K562 (cell line): ENCODE measurements around the gene KCTD3. TPM values are rescaled to one million over a fixed set of nuclear protein-coding genes. Genes with fewer than 3 reads are reported as not detected.

Source experiments
- AFF4 ChIP-seq: sonication (generic); formaldehyde crosslinking; IDR thresholded peaks from 2 replicates; pipeline ENCODE4 v1.8.0; 2023; ENCODE audit warnings: mild to moderate bottlenecking, missing genetic modification reagents
- EGR1 ChIP-seq: fragments of 450-650 bp; conservative IDR thresholded peaks from 2 replicates; pipeline ENCODE4 v1.6.1; 2017; ENCODE audit warnings: mild to moderate bottlenecking
- GTF2E2 ChIP-seq: fragments of 200-800 bp; sonication (Bioruptor generic); IDR thresholded peaks from 2 replicates; pipeline ENCODE4 v1.6.1; 2016; ENCODE audit warnings: missing genetic modification characterization, missing compliant biosample characterization
- HDAC2 ChIP-seq: fragments of 450-650 bp; IDR thresholded peaks from 2 replicates; pipeline ENCODE4 v1.6.1; 2016; ENCODE audit warnings: mild to moderate bottlenecking
- HNRNPL ChIP-seq: fragments of 200-400 bp; formaldehyde crosslinking; IDR thresholded peaks from 2 replicates; pipeline ENCODE4 v1.6.1; 2017; ENCODE audit warnings: low read depth, mild to moderate bottlenecking, low read length
- SMARCE1 ChIP-seq: fragments of 450-650 bp; IDR thresholded peaks from 2 replicates; pipeline ENCODE4 v1.7.1; 2016; ENCODE audit warnings: mild to moderate bottlenecking
- UBTF ChIP-seq, 2 experiments: IDR thresholded peaks; 2 replicates each; pipeline ENCODE4 v1.6.1; 2012; ENCODE audit warnings: improper control_type of control experiment in 2 of 2, low read depth in 2 of 2, low read length in 2 of 2, borderline replicate concordance in 1 of 2
- XRCC4 ChIP-seq: IDR thresholded peaks from one replicate; pipeline ENCODE4 v1.6.1; 2011; ENCODE audit not compliant: insufficient read depth, insufficient read length; ENCODE audit errors: extremely low read depth
- ZBTB11 ChIP-seq, 3 experiments: fragments of 200-800 bp in 1 of 3; fragments of 250-450 bp in 1 of 3; fragments of 450-650 bp in 1 of 3; sonication (Bioruptor Pico) in 1 of 3; sonication (Bioruptor generic) in 1 of 3; formaldehyde crosslinking in 1 of 3; IDR thresholded peaks; 2 replicates each; pipeline versions ENCODE4 v1.6.1 to v1.8.0; 2016 to 2022; ENCODE audit warnings: mild to moderate bottlenecking in 2 of 3, missing genetic modification characterization in 2 of 3, missing compliant biosample characterization in 1 of 3, moderate library complexity in 1 of 3
- ZNF639 ChIP-seq, 2 experiments: fragments of 200-800 bp in 1 of 2; sonication (Bioruptor generic) in 1 of 2; sonication (generic) in 1 of 2; formaldehyde crosslinking in 1 of 2; IDR thresholded peaks in 1 of 2; conservative IDR thresholded peaks in 1 of 2; 2 replicates each; pipeline versions ENCODE4 v1.5.0 to v1.6.1; 2016 to 2020; ENCODE audit warnings: missing compliant biosample characterization in 1 of 2, missing genetic modification characterization in 1 of 2, missing genetic modification reagents in 1 of 2
- ZNF740 ChIP-seq, 3 experiments: fragments of 200-800 bp in 1 of 3; sonication (Bioruptor generic) in 1 of 3; sonication (generic) in 1 of 3; formaldehyde crosslinking in 1 of 3; IDR thresholded peaks; 2 replicates each; pipeline versions ENCODE4 v1.6.1 to v1.8.0; 2016 to 2022; ENCODE audit warnings: mild to moderate bottlenecking in 2 of 3, missing compliant biosample characterization in 2 of 3, missing genetic modification characterization in 2 of 3, missing genetic modification reagents in 1 of 3
- polyA plus RNA-seq, 8 experiments: library from polyadenylated mRNA; depleted of rRNA in 4 of 8; stranded (reverse) in 5 of 8; unstranded in 3 of 8; fragments of >200 nt; fragmentation: Nextera tagmentation in 2 of 8; fragmentation: Illumina TruSeq in 1 of 8; extraction: Ambion mirVana in 2 of 8; extraction: Trizol in 1 of 8; gene quantifications; 2 replicates each; pipeline versions ENCODE4 v1.2.1 to v1.2.3, GENCODE V29; 2011 to 2014; ENCODE audit warnings: inconsistent platforms in 1 of 8, missing spikeins in 1 of 8
- total RNA-seq, 7 experiments: library from RNA; depleted of rRNA in 6 of 7; stranded (reverse); fragments of >200 nt in 6 of 7; fragmentation: Illumina TruSeq in 2 of 7; extraction: Trizol in 2 of 7; gene quantifications; 2 replicates each; pipeline versions ENCODE4 v1.2.1 to v1.2.3, GENCODE V29; 2011 to 2021; ENCODE audit warnings: low replicate concordance in 1 of 7

The KCTD3 gene
- total and polyA plus RNA-seq, 9 of the 15 experiments (the other 6 are each of a cell fraction or from before 2014, with no cell fraction given), result 12.8 to 77.1 (median 44.3) TPM

- TF ChIP-seq XRCC4, result no peak
- TF ChIP-seq AFF4, result 0 out of 2 replicates have a peak, but pooled peaks have one; percentile 67
- peak; percentile 72 to 77; a peak in 2 of 4 replicates for TF ChIP-seq UBTF (IDR thresholded peaks at IDR 0.05; ENCODE audit: borderline replicate concordance in 1 of 2, low read depth in 2 of 2, low read length in 2 of 2)
- peak; percentile 72; the same call in 1 of the 2 replicates for TF ChIP-seq ZNF740 (CRISPR knock-in tag; IDR thresholded peaks at IDR 0.05)
- TF ChIP-seq ZNF740 (tag; IDR thresholded peaks at IDR 0.05), result peak in 1 of 2 experiments; percentile 82; a peak in 1 of 4 replicates
- 0 out of 2 replicates have a peak, but pooled peaks have one; percentile 27 for TF ChIP-seq SMARCE1
- peak in 1 of 3 experiments; percentile 16; a peak in 1 of 6 replicates for TF ChIP-seq ZBTB11 (CRISPR knock-in tag; IDR thresholded peaks at IDR 0.05)
- peak; percentile 66; the same call in 1 of the 2 replicates for TF ChIP-seq HDAC2
- TF ChIP-seq EGR1, result peak; percentile 86
- TF ChIP-seq HNRNPL, result 0 out of 2 replicates have a peak, but pooled peaks have one; percentile 0
- 0 out of 4 replicates have a peak, but pooled peaks of 1 of the 2 experiments have one; percentile 35 for TF ChIP-seq ZNF639 (CRISPR knock-in tag; conservative IDR thresholded peaks at IDR 0.05 in 1 of 2, IDR thresholded peaks at IDR 0.05 in 1 of 2)
- peak; percentile 33; the same call in 1 of the 2 replicates for TF ChIP-seq GTF2E2 (tag)
Observed at GRCh38 chr1:215567491-215568298, 591 bp downstream of the KCTD3 start (continued).
